Hepatocyte (in vitro differentiated cells): ENCODE measurements around the gene ALG11. TPM values are rescaled to one million over a fixed set of nuclear protein-coding genes. Genes with fewer than 3 reads are reported as not detected.

Experiments
- DNase-seq: peaks from one replicate; pipeline ENCODE4 v3.0.0-alpha.2; 2016; ENCODE audit warnings: low spot score
- H2AFZ ChIP-seq: fragments of 200-600 bp; sonication (generic); 2 replicates; pipeline ENCODE4 v1.6.0; 2016; ENCODE audit warnings: antibody characterized with exemption, mild to moderate bottlenecking
- H3K27ac ChIP-seq: fragments of 200-600 bp; sonication (generic); 2 replicates; pipeline ENCODE4 v1.5.1; 2016; ENCODE audit warnings: mild to moderate bottlenecking
- H3K27me3 ChIP-seq: fragments of 200-600 bp; sonication (generic); 2 replicates; pipeline ENCODE4 v1.6.1; 2016
- H3K36me3 ChIP-seq: fragments of 200-600 bp; sonication (generic); replicated peaks from 2 replicates; pipeline ENCODE4 v1.5.1; 2016; ENCODE audit warnings: low read depth; ENCODE audit not compliant: insufficient read depth
- H3K4me1 ChIP-seq: fragments of 200-600 bp; sonication (generic); 2 replicates; pipeline ENCODE4 v1.5.1; 2016; ENCODE audit warnings: mild to moderate bottlenecking, moderate library complexity; ENCODE audit not compliant: insufficient read depth
- H3K4me2 ChIP-seq: fragments of 200-600 bp; sonication (generic); 2 replicates; pipeline ENCODE4 v1.6.0; 2016
- H3K4me3 ChIP-seq: fragments of 200-600 bp; sonication (generic); 2 replicates; pipeline ENCODE4 v1.5.1; 2016; ENCODE audit warnings: mild to moderate bottlenecking
- H3K79me2 ChIP-seq: fragments of 200-600 bp; sonication (generic); 2 replicates; pipeline ENCODE4 v1.6.0; 2017; ENCODE audit warnings: mild to moderate bottlenecking
- H3K9me2 ChIP-seq: fragments of 200-600 bp; sonication (generic); replicated peaks from 2 replicates; pipeline ENCODE4 v1.6.0; 2017; ENCODE audit warnings: mild to moderate bottlenecking; ENCODE audit not compliant: insufficient read depth
- H3K9me3 ChIP-seq: fragments of 200-600 bp; sonication (generic); 2 replicates; pipeline ENCODE4 v1.5.1; 2016; ENCODE audit warnings: low read depth, mild to moderate bottlenecking
- H4K20me1 ChIP-seq: fragments of 200-600 bp; sonication (generic); 2 replicates; pipeline ENCODE4 v1.6.0; 2016; ENCODE audit warnings: mild to moderate bottlenecking; ENCODE audit not compliant: insufficient read depth, poor library complexity, severe bottlenecking
- CTCF ChIP-seq: fragments of 200-600 bp; sonication (generic); IDR thresholded peaks from 2 replicates; pipeline ENCODE4 v1.5.1; 2016; ENCODE audit warnings: antibody characterized with exemption, mild to moderate bottlenecking; ENCODE audit not compliant: poor library complexity
- EZH2 ChIP-seq: fragments of 200-600 bp; sonication (generic); IDR thresholded peaks from 2 replicates; pipeline ENCODE4 v1.6.1; 2016; ENCODE audit warnings: antibody characterized with exemption, mild to moderate bottlenecking, borderline replicate concordance
- EZH2phosphoT487 ChIP-seq: fragments of 200-600 bp; sonication (generic); IDR thresholded peaks from one replicate; pipeline ENCODE4 v1.6.1; 2018; ENCODE audit warnings: antibody characterized with exemption, mild to moderate bottlenecking, low read depth, moderate library complexity; ENCODE audit not compliant: unreplicated experiment, severe bottlenecking
- WGBS: methylation state at CpG from one replicate; pipeline ENCODE4 v1.1.6; 2016; ENCODE audit warnings: low lambda C conversion rate; ENCODE audit errors: missing lambda C conversion rate; 5-methylcytosine and 5-hydroxymethylcytosine counted together
- polyA plus RNA-seq: library from polyadenylated mRNA; unstranded; fragments of >200 nt; fragmentation: Nextera tagmentation; extraction: Ambion mirVana; gene quantifications from 2 replicates; pipeline ENCODE4 v1.2.1, GENCODE V29; 2016
- total RNA-seq: library from RNA; depleted of rRNA; stranded (reverse); fragments of >200 nt; gene quantifications from 2 replicates; pipeline ENCODE4 v1.2.3, GENCODE V29; 2014

ALG11 gene
- total and polyA plus RNA-seq, 2 experiments from 2014 or later: 26.0 to 50.0 TPM

- Histone ChIP-seq H3K27me3 (no peaks in the 10 kb centered on the region), H3K4me1 (no peaks in the 10 kb centered on the region), H3K9me2 (no peaks in the 10 kb centered on the region), H3K4me3 (no peak overlapping the region), H4K20me1 (no peaks in the 10 kb centered on the region), H3K4me2 (no peak overlapping the region), H3K36me3 (no peaks in the 10 kb centered on the region), H3K27ac (no peak overlapping the region), H3K9me3 (no peaks in the 10 kb centered on the region), H2AFZ (no peak overlapping the region), H3K79me2 (peaks cover 26% of the 10 kb centered on the region)
- no peak for DNase-seq
- TF ChIP-seq EZH2phosphoT487 (no peak), CTCF (no peak), EZH2 (no peak)
- WGBS: 67% methylated on average over 5 of the region's 5 CpGs
These were observed 41.8 kb upstream of the ALG11 start for GRCh38 chr13:51970349-51970748.

- TF ChIP-seq EZH2 (no peak), CTCF (no peak), EZH2phosphoT487 (no peak)
- no peak overlapping the region for H3K4me2 ChIP-seq
- no peaks in the 10 kb centered on the region for H3K9me3 ChIP-seq
- no peaks in the 10 kb centered on the region for H3K9me2 ChIP-seq
- H3K27ac ChIP-seq: no peak overlapping the region
- no peak overlapping the region for H3K4me3 ChIP-seq
- H3K4me1 ChIP-seq: no peaks in the 10 kb centered on the region
- no peaks in the 10 kb centered on the region for H3K27me3 ChIP-seq
- H3K79me2 ChIP-seq: peaks cover 40% of the 10 kb centered on the region
- H2AFZ ChIP-seq: no peak overlapping the region
- 95% methylated on average over 15 of the region's 15 CpGs for WGBS
- no peak for DNase-seq
- H4K20me1 ChIP-seq: no peaks in the 10 kb centered on the region
- H3K36me3 ChIP-seq: no peaks in the 10 kb centered on the region
These were observed 40.4 kb upstream of the ALG11 start for GRCh38 chr13:51971520-51972426.

- no peaks in the 10 kb centered on the region for H3K9me2 ChIP-seq
- no peaks in the 10 kb centered on the region for H4K20me1 ChIP-seq
- H3K27ac ChIP-seq: no peak overlapping the region
- H3K79me2 ChIP-seq: peaks cover 58% of the 10 kb centered on the region
- DNase-seq: no peak
- 94% methylated on average over 6 of the region's 6 CpGs for WGBS
- H3K27me3 ChIP-seq: no peaks in the 10 kb centered on the region
- H3K4me1 ChIP-seq: peaks cover 4% of the 10 kb centered on the region
- no peak for TF ChIP-seq EZH2
- no peak for TF ChIP-seq CTCF
- no peak for TF ChIP-seq EZH2phosphoT487
- H3K9me3 ChIP-seq: no peaks in the 10 kb centered on the region
- H3K36me3 ChIP-seq: no peaks in the 10 kb centered on the region
- no peak overlapping the region for H3K4me3 ChIP-seq
- H2AFZ ChIP-seq: no peak overlapping the region
- H3K4me2 ChIP-seq: no peak overlapping the region
These were observed 37.7 kb upstream of the ALG11 start for GRCh38 chr13:51974482-51974881.
